Activated CD4-positive, CD25-positive, alpha-beta regulatory T cell treated with anti-CD3 and anti-CD28 coated beads, Interleukin-2, amount 50 U/mL, for 16 hours (primary cell): ENCODE data around the gene H3-3A.
"Not testable (repeated sequence)": the region's sequence is repeated elsewhere in the genome, so short reads cannot be mapped to it uniquely, and the experiment has no call there.

Experiments used
- DNase-seq: peaks from one replicate; pipeline ENCODE4 v3.0.0-alpha.2; 2020; ENCODE audit warnings: low read depth, low spot score

Gene H3-3A

DNA sequence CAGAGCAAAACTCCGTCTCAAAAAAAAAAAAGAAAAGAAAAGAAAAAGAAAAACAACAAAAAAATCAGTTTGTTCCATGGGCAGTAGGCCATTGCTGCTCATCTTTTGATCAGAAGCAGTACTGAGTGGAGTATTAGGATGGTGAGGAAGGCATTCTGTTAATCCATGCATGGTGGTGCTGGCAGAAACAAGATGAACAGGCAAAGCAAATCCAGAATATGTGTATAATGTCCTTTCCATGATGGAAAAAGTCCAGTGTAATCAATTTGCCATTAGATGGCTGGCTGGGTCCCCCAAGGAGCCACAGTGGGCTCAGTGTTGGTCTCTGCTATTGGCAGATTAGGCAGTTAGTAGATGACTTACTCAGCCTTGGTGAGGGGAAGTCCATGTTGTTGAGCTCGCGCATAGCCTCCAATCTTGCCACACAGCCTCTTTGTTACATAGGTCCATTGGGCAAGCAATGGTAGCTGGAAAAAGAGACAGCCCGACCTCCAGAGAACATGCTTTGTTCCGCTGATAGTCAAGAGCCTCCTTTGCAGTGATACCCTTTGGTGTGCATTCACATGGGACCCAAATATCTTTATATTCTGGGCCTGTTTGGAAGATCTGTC, 23.3 kb downstream of the H3-3A start:
- DNase-seq = no peak

DNA sequence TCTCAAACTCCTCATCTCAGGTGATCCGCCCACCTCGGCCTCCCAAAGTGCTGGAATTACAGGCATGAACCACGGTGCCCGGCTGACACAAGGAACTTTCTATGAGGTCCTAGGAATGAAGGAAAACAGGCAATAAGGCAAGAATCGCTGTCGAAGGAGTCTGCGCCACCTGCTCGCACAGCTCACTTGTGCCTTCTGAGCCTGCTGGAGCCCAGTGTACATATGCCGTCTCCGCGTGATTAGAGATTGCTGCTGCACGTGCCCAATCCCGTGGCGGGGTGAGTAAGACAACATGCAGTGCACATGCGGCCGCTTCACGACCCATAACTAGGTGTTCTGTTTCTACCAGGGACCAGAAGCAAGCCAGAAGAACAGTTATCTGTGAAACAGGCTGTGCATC, 24.3 kb downstream of the H3-3A start:
- no peak for DNase-seq

DNA sequence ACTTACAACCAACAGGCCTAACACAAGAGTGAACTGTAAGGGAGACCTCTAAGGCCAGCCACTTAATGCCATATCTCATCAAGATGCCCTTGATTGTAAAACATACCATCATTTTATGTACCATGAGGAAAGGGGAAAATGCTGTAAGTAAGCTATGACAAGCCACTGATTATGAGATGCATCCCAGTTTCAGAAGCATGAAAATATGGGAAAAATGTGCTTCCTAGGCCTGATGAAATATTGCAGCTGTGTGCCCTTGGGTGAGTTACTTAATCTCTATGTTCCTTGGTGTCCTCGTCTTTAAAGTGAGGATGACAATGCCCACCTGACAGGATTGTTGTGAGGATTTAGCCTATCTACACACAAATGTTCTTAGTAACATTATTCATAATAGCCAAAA, 28.9 kb downstream of the H3-3A start:
- no peak for DNase-seq

DNA sequence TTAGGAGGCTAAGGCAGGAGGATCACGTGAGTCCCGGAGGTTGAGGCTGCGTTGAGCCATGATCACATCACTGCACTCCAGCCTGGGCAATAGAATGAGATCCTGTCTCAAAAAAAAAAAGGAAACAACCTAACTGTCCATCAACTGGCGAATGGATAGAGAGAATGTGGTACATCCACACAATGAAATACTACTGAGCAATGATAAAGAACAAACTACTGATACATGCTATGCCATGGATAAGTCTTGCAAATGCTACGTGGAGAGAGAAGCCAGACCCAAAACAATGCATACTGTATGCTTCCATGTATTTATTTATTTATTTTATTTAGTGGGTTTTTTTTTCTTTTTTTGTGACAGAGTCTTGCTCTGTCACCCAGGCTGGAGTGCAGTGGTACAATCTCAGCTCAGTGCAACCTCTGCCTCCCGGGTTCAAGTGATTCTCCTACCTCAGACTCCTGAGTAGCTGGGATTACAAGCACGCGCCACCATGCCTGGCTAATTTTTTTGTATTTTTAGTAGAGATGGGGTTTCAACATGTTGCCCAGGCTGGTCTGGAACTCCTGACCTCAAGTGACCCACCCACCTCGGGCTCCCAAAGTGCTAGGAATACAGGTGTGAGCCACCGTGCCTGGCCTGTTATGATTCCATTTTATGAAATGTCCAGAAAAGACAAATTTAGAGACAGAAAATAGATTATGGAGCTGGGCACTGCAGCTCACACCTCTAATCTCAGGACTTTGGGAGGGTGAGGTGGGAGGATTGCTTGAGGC, 29.7 kb downstream of the H3-3A start:
- not testable (repeated sequence) for DNase-seq

DNA sequence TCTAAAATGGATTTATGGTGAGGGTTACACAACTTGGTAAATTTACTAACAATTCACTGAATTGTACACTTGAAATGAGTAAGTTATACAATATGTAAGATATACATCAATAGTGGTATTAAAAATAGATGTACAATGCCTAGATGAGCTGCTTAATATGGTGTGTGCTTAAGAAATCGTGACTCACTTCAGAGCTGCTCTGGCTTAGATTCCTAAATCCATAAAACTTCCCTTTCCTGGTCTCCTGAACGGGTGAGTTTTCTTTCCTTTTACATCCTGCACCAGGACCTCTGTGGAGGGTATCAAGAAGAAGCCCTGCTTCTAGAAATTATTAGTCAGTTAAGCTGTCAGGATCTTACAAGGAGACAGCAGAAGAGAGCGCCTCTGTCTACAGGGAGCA, 30.4 kb downstream of the H3-3A start:
- no peak for DNase-seq

DNA sequence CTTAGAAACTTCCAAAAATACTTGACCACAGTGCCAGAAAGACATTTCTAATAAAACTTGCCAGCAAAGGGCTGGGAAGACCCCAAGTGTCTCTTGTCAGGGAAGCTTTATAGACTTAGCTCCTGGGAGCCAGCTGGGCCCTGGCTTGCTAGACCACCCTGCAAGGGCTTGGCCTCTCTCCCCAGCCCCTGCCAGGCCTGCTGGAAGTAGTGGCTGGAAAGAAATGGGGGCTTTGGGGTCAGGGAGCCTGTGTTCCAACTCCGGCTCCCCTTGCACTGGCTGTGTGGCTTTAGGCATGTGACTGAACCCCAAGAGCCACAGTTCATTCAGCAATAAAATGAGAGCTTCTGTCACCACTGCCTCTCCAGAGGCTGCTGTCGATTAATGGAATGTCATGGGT, 31.1 kb downstream of the H3-3A start:
- DNase-seq = no peak

DNA sequence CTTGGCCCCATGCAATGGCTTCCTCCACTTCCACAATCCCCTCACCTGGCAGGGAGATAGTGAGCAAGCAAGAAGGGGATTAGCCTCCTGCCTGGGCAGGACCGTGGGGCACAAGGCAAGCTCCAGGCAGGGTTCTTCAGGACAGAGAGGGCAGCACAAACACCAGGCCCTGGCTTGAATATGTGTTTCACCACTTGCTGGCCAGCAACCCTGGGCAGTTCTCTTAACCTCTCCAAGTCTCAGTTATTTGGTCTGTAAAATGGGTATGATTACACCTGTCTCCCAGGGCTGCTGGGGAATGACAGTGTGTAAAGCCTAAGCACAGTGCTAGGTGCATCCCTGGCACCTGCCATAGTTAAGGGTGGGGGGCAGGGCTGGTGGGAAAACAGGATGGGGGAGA, 31.9 kb downstream of the H3-3A start:
- DNase-seq = no peak

DNA sequence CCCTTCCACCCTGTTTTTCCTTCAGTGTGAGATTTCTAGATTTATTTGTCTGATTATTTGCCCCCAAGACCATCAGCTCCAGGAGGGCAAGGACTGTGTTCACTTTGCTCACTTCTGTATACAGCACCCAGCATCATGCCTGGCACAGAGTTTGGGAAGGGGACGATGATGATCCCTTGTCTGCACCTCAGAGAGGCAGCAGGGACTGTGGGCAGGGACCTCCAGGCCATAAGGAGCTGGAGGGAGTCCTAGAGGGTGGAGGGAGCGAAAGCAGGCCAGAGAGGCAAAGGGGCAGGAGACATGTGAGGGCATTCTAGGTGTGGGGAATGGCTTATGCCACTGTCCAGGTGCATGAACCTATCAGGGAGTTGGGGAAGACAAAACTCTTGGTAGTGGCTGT, 32.8 kb downstream of the H3-3A start:
- DNase-seq = no peak

DNA sequence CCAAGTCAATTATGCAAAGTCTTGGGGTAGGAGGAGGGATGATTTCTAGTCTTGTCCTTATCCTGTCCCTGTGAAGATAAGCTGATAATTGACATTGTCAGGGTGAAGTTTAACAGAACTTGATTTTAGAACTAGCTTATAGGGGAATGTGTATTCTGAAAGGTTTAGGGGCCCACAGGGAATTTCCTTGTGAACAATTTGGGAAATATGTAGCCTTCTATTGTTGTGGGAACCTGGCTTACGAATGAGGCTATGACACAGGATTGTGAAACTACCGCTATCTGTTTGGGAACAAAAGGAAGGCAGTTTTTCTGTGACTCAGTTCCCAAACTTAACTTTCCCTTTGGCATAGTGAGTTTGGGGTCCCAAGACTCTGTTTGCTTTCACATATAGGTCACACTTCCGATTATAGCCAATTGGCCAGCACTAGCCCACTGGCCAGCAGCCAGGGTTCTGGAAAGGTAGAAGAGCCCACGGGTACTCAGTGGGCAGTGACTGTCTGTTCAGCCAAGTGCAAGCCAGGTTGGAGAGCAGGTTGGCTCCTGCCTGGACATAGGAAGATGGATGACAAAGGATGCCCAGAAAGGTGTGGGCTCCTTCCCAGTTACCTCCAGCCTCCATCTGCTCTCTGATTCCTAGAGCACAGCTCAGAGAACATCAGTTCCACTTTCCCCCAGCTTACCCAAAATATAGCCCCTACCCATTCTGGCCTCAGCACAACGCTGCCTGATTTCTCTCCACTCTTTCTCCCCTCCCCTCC, 35.5 kb downstream of the H3-3A start:
- no peak for DNase-seq

DNA sequence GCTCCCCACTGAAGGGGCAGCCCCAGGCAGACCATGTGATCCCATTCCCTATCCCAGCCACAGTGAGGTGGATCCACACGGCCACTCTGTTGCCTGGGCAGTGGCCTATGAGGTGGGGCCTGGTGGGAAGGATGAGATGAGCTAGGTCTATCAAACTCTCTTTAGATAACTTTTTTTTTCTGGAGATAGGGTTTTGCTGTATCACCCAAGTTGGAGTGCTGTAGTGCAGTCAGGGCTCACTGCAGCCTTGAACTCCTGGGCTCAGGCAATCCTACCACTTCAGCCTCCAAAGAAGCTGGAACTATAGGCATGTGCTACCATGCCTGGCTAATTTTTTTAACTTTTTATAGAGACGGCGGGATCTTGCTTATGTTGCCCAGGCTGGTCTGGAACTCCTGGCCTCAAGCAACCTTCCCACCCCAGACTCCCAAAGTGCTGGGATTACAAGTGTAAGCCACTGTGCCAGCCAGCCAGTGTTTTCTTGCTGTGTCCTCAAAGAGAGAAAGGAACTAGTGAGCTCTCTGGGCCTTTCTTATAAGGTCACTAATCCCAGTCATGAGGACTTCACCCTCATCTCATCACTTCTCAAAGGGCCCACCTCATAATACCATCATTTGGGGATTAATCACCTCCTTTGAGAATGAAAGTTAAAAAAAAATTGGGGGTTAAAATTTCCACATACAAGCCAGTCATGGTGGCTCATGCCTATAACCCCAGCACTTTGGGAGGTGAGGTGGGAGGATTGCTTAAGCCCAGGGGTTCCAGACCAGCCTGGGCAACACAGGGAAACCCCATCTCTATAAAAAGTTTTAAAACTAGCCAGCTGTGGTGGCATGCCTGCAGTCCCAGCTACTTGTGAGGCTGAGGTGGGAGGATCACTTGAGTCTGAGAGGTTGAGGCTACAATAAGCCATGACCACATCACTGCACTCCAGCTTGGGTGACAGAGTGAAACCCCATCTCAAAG, 36.6 kb downstream of the H3-3A start:
- no peak for DNase-seq

DNA sequence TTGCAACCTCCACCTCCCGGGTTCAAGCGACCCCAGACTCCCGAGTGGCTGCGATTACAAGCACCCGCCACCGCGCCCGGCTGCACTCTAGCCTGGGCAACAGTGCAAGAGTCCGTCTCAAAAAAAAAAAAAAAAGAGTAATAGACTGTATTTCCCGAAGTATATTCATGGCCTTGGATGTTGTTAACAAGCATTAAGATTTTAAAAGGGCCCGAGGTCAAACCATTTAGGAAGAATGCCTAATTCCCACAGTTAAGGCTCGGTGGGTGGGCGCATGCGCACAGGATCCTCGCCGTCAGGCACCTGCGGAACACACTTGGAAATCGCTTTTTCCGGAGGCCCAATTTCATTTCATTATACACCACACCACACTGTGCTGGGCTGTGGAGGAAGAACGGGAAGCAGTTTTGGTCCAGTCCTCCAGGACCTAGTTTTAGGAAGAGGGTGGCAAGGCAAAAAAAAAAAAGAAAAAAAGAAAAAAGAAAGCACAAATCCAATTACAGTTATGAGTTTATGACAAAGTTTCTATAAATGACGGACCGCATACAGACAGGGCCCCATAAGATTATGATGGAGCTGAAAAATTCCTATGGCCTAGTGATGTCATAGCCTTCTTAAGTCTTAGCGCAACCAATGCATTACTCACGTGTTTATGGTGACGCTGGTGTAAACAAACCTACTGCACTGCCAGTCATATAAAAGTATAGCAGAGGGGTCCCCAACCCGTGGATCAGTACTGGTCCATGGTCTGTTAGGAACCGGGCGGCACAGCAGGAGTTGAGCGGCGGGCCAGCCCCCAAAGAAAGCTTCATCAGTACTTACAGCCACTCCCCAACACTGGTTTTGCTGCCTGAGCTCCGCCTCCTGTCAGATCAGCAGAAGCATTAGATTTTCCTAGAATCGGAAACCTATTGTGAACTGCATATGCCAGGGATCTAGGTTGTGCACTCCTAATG, 38.2 kb downstream of the H3-3A start:
- DNase-seq = no peak

DNA sequence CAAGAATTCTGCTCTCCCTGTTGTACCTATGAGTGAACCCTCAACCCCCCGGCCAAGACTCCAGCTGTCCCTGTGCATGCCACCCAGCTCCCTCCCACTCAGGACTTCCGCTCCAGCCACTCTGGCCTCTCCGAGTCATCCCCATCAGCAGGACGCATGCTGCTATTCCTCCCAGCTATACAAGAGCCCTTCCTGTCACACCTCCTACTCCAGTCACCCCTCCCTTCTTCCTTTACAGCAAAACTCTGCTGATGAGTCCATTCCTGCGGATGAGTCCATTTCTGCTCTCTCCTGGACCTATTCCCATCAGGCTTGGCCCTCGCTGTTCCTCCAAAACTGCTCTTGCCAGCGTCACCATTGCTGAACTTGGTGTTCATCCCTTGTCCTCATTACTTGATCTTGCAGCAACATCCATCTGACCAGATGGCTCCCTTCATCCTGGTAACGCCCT, 42.2 kb downstream of the H3-3A start:
- no peak for DNase-seq

DNA sequence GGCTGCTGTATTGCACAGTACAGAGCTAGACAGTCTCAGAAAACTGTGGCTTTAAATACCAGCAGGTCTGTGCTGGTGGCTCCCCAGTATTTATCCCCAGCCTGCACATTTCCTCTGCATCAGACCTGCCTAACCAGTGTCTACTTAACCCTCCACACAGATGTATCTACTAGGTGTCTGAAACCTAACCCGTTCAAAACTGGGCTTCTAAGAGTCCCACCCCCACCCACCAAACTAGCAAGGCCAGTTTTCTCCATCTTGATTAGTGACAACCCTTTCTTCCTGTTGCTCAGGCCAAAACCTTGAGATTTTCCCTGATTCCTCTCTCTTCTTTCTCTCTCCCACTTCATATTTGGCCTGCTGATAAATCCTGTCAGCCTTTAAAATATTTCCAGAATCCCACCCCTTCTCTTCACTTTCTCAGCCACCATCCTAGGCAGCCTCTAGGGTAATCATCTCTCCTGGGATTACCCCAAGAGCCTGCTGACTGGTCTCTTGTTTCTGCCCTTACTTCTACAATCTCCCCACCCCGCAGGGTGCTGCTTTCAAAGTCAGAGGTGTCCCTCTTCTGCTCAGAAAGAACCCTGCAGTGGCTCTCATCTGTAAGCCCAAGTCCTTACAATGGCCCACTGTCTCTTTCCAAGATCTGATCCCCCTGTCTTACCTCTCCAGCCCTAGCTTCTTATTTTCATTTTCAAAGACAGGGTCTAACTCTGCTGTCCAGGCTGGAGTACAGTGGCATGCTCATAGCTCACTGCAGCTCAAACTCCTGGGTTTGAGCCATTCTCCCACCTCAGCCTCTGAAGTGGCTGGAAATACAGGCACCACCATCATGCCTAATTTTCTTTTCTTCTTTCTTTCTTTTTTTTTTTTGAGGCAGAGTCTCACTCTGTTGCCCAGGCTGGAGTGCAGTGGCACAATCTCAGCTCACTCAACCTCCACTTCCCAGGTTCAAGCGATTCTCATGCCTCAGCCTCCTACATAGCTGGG, 45.2 kb downstream of the H3-3A start:
- no peak for DNase-seq

DNA sequence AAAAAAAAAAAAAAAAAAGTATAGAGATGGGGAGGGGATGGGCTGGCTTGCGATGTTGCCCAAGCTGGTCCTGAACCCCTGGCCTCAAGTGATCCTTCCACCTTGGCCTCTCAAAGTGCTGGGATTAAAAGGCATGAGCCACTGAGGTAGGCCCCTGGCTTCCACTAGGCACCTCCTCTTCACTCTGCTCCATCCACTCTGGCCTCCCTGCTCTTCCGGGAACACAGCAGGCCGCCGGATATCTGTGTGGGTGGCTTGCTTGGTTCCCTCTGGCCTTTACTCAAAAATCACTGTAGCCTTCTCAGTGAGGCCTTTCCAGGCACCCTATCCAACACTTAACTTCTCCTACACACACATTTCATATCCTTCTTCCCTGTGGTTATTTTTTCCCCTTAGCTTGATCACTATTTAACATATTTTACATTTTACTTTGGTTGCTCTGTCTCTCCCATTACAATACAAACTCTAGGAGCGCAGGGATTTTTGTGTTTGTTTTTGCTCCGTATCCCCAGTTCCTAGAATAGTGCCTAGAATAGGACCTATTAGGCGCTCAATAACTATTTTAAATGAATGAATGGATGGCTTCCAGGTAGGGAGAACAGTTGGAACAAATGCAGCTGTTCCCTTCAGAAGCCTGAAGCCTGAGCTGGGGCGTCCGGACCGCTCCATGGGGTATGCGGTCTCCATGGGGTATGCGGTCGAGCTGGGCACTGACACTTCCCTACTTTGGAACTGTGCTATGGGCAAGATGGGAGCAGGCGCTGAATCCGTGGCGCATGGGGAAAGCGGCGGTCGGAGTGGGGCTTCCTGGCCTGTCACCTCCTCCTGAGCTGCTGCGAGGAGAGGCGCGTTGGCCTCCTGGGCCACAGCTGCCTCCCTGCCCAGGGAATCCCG, 46.7 kb downstream of the H3-3A start:
- DNase-seq = no peak

DNA sequence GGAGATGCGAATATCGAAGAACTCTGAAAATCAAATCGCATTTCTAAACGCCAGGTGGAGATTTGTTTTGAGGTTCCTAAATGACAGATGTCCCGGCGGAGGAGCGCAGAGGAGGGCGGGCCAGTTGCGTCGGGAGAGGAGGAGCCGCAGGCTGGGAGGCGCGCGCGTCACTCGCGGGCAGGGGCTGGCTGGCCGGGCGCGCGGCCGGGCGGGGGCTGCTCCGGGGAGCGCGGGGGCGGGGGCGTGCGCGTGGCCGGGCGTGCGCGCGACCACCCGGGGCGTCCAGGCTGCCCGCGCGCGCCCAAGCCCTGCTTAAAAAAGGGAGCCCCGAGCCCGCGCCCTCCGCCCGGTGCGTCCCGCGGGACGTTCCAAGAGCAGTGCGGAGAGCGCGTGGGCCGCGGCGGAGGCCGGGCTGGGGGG, 47.3 kb downstream of the H3-3A start:
- peak; percentile 23 for DNase-seq

DNA sequence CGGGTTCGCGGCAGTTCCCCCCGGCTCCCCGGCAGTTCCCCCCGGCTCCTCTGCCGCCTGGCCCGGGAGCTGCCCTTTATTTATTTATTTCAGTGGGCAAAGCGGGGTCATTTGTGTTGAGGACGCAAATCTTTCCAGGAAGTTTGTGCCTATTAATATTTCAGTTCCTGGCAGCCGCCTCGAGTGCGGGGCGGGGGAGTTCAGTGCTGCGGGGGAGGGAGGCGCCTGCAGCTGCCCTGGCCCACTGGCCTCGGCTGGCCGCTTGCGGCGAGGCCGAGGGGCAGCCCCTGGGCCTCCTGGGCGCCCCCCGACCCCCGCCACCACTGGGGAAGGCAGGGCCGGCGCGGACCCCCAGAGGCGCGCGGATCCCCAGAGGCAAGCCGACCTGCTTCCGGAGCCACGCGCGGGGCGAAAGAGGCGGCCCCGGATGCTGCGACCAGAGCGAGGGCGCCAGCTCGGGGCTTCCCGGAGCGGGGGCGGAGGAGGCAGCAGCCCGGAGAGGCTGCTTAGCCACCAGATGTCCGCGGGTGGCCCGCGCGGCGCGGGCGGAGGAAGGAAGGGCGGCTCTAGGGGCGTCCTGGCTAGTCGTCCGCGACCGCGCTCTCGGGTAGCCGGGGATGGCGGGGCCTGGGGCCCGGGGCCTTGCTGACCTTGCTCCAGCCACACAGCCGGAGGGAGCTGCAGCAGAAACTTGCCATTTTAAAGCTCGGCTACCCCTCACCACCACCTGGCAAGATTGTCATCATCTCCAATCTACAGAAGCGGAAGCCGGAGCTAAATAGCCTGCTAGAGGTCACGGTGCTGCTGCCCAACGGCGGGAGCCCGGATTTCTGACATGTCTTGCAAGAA, 48.0 kb downstream of the H3-3A start:
- peak; percentile 21 for DNase-seq
